HK-2 (cell line): ENCODE data around the gene FRMD1.

Source experiments
- DNase-seq: peaks from one replicate; pipeline ENCODE4 v3.0.0-alpha.2; 2018; ENCODE audit not compliant: unreplicated experiment

The FRMD1 gene

DNA sequence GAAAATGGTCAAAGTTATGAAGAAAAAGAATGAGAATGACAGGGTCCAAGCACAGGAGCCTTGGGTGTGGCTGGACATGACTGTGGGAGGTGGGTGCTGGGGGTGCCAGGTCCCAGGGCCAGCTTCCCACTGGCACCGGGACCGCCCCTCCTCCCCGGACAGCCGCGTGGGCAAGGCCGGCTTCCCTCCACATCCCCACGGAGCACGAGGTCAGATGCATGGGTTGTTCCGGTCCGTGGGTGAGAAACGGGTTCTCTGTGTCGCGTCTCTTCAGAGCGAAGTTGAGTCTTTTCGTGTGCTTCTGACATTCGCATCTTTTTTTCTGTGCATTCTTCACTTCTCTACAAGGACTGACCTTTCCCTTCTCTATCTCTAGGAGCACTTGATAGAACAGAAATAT lies 51.5 kb downstream of the FRMD1 start:
- DNase-seq, result no peak

DNA sequence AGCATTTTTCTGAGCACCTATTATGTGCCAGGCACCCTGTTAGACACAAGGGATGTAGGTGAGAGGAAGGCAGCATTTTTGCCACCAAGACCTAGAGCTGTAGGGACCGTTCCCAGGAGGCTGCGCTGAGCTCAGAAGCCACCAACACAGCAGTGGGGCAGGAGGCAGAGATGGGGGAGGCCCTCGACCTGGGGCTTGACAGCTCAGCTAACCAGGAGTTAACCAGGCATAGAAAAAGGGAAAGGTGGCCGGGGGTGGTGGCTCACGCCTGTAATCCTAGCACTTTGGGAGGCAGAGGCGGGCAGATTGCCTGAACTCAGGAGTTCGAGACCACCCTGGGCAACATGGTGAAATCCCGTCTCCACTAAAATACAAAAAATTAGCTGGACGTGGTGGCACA lies 52.1 kb downstream of the FRMD1 start:
- no peak for DNase-seq

DNA sequence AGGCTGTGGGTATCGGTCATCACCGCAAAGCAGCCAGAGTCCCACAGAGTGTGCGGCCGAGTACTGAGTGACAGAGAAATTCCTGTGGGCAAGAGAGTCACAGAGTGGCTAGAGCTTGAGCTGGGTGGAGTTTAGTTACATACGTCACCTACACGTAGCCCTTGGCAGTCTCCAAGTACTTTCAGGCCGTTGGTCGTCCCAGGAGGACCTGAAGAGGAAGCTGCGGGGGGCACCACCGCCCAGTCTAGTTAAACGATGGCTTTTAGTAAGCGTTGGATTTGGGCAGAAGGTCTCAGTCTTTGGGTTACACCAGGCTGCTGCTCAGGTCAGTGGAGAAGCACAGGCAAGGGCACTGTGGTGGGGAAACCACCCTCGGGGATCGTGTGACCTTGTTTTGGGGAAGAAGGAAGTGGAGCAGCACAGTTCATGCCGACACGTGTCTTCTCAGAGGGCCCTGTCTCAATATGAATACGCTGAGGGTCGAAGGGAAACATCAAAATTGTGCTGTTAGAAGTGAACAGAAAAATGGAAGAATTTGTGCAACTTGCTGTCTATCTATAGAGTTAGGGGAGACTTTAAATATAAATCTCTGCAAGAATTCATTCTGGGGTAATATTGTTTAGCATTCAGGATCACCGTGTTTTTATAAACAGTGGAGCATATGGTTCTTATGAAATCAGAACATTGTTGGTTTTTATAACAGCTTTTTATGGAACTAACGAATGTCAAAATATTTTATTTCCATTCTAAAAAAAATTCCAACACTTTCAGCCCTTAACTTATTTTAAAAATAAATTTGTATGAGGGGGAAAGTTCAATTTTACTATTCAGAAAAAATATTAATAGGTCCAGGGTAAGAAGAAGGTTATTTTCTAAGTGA lies 52.9 kb downstream of the FRMD1 start:
- no peak for DNase-seq

DNA sequence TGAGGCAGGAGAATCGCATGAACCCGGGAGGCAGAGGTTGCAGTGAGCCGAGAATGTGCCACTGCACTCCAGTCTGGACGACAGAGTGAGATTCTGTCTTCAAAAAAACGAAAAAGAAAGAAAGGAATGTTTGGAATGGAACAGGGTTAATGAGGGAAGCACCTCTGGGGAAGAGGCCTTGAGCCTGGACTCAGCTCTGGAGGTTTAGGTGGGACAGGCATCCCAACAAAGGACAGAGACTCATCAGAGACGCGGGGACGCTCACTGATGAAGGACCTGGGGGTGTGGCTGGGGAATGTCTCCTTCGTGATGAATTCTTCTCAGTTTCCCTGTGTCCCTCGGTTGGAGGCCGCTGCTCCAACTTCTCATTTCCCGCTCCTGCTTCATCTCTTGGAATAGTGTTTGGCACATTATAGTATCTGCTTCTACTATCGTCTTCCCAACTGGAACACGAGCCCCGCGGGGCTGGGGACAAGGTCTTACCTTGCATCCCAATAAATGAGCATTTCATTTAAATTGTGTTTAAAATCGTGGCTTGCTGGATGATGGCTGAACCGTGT lies 54.0 kb downstream of the FRMD1 start:
- no peak for DNase-seq

DNA sequence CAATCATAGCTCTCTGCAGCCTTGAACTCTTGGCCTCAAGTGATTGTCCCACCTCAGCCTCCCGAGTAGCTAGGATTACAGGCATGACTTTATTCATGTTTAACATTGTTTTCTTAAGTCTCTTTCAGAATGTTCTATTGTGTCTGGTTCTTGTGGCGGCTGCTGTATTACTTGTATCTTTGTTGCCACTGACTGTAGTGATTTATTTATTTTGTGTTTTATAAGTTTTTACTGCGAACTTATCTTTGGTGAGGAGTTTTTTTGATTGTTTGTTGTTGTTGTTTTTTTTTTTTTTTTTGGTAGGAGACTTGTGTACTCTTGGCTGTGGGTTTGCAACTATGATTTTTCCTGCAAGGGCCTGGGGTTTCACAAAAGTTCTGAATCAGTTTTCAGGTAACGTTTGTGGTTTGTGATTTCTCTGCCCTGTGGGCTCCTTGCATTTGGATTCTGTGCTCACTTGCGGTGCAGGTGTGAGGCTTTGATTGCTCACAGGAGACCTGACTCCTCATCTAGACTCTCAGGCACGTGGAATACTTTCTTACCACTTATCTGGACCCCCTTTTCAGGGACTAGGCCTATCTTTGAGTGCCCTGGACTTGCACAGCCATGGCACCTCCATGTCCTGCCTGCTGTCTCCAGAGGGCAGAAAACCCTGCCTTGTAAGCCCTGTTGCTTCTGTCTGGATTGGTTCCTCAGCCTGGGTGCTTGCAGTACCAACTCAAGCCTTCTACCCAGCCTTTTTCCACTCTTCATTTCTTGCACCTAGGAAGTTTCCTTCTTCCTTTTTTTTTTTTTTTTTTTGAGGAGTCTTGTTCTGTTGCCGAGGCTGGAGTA lies 56.3 kb downstream of the FRMD1 start:
- no peak for DNase-seq

DNA sequence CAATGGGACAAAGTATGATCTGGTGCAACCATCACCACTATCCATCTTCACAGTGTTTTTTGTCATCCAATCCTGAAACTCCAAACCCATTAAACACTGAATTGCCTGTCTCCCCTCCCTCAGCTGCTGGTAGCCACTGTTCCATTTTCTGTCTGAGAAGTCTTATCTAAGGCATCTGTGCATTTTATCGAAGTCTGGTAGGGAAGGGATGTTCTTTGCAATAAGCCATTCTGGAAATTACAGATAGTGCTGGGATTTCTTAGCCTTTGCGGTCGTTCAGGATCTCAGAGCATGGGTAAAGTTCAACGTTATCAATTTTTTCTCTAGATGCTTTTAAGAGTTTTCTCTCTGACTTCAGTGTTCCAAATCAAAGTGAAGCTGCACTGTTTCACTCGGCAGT lies 57.4 kb downstream of the FRMD1 start:
- DNase-seq, result no peak

DNA sequence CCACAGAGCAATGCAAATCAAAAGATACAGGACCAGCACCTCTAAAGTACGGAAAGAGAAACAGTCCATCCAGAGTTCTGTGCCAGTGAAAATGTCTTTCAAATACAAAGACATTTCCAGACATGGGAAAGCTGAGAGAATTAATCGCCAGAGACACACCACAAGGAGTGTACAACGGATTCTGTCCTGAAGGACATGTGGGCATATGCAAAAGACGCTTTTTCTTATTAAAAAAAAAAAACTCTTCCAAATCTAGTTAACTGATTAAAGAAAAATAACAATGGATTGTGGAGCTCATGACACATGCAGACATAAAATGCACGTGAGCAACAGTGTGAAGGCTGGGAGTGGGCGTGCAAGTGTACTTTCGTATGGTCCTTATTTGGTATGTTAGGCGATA lies 58.8 kb downstream of the FRMD1 start:
- DNase-seq, result no peak

DNA sequence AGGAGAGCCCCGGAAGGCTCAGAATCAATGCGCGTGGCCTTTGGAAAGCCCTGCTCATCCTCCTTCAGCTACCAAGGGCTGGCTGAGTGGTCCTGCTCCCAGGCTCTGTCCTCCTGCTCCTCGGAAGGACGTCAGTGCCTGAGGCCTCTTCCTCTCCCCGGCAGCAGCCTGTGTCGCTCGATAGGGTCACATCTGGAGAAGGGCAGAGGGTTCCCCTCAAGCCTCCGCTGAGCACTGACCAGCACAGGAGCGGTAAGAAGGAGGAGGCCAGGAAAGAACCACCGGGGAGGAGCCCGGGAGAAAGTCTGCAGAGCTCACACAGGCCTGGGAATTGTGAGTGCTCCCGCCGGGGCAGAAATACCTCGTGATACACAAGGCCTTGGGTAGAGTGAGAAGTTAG lies 60.3 kb downstream of the FRMD1 start:
- no peak for DNase-seq

DNA sequence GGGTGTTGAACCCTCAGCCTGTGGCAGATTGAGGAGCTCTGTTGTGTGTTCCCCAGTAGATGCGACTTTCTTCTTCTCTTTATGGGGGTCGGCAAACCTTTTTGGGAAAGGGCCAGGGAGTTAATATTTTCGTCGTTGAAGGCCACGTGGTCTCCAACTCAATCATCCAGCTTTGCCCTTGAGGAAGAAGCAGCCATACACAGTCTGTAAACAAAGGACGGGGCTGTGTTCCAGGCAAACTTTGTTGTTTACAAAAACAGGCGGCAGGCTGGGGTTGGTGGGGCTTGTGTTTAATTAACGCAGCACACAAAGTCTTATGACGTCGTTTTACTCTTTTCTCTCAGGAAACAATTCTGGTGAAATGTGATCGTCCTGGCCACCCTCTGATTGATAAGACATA lies 61.4 kb downstream of the FRMD1 start:
- DNase-seq, result no peak

DNA sequence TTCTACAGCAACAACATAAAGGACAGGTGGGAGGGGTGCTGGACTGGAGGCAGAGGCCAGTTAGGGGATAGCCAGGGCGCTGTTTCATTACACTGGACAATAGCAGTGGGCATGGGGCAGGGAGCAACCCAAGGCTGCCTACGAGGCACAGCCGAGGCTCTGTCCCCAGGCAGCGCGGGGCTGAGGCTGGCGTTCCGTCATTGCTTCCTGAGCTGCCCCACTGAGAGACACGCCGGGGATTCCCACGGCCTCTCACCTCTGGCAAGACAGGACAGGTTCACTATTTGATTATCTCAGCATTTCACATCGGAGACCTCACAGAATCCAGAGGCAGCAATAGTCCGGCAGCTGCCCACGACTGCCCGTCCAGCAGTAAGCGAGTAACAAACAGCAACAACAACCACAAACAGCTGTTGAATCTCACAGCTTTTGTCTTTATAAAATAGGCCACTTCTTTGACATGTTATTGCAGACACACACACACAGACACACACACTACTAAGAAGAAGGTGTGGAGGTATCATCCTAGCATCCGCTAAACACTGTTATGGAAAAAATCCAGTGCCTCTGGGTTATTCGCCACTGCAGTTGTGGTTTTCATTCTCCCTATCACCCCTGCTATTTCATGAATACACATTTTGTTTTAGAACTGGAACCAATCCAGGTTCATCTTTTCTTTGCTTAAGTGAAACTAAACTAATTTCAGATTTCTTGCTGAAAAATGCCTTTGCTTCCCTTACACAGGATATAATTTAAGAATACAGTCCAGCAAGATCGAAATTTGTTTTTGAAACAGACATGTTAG lies 62.1 kb downstream of the FRMD1 start:
- no peak for DNase-seq

DNA sequence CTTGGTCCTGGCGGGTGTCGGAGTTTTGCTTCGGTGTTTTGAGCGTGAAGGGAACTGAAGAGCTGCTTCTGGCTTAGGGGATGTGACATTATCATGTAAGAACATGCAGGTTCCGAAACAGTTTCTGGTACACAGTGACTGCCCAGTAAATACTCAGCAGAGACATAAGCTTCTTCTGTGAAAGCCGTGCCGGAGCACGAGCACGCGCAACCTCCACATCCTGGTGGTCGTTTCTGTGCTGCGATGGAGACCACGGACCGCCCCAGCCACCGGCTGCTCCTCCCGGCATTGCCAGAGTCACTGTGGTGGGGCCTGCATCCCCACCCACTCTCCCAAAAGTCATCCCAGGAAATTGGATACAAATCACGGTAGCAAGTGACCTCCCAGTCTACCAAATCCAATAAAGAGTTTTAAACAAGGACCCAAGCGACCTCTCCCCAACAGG lies 62.8 kb downstream of the FRMD1 start:
- no peak for DNase-seq

DNA sequence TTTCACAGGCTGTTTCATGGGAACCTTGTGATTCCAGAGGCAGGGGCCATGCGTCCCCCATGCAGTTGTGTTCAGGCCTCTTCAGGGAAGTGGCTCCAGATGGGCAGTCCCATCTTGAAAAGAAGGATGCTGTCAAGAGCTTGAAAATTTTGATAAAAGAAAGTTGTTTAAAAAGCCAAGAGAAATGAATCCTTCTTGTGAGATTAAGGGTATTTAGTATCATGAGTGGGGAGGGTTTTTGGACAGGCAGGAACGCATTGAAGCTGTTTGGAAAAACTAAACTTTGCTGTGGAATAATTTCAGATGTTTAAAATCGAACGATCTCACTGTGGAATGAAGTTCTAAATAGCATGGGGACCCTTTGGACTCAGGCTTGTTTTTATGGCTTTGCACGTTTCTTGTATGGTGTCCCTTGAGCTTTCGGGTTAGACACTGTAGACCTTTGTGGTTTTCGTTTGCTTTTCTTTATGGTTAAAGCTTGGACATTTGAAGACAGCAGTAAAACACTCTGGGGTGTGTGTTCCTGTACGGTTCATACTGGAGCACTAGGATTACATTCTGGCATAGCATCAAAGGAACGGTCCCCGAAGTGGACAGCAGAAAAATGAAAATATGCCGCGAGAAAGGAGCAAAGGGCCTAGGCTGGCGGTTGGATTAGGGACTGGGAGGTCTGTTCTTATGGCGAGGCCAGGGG lies 63.4 kb downstream of the FRMD1 start:
- no peak for DNase-seq

DNA sequence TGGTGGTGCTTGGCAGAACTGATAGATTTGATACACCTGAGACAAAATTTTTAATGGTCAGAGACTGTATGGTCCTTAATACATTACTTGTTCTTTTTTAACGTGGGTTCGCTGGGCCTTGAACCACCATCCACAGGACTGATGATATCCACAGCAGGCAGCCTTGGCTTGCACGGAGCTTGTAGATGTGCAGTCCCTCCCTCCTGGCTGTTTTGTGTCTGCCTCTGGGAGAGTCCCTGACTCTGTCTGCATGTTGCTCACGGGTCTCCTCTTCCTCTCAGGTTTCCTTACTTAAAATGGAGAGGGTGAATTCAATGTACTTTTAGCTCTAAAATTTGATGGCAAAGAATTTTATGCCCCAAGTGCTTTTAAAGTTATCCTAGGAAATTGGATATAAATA lies 64.0 kb downstream of the FRMD1 start:
- no peak for DNase-seq

DNA sequence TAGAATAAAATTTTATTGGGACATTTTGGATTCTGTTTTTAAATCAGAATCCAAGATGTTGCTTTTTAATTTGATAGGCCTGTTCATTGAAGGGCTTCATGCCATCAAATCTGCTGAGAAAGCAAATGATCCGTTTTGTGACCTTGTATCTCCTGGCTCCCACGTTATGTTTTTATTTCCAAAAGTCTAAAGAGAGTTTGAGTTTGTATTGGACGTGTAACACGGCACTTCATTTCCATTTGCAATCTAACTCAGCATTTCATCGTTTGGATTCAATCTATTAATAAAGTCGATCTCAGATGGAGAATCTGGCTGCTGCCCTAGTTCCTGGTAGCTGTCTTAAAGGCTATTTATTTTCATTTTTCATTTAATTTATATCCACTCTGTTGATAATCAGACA lies 64.6 kb downstream of the FRMD1 start:
- DNase-seq, result no peak

DNA sequence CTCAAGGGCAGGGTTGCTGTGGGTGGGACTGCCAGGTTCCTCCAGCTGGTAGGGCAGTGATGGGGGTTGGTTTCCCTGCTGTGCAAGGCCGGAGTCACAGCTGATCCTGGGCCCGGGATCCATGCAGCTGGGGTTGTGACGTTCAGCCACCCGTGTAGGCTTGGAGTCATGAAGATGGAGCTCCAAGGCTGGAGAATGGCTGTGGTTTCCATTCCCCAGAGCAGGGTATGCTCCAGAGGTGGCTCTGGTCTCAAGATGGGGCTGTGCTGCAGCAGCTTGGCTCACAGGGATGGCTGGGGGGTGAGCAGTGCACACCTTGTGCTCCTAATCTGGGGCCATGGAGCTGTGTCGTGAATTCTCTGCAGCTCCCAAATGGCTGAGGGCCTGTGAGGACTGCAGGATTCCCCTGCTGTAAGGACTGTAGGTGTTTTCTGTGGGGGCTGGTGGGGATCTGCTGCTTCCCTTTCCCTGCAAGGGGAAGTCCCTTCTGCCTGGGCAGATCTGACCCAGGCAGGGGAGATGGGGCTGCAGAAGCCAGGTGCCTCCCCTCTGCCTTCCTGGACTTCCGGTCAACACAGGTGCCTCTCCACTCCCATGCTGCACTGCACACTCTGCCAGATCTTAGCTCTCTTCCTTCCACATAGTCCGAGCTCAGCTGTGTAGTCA lies 65.6 kb downstream of the FRMD1 start:
- no peak for DNase-seq

DNA sequence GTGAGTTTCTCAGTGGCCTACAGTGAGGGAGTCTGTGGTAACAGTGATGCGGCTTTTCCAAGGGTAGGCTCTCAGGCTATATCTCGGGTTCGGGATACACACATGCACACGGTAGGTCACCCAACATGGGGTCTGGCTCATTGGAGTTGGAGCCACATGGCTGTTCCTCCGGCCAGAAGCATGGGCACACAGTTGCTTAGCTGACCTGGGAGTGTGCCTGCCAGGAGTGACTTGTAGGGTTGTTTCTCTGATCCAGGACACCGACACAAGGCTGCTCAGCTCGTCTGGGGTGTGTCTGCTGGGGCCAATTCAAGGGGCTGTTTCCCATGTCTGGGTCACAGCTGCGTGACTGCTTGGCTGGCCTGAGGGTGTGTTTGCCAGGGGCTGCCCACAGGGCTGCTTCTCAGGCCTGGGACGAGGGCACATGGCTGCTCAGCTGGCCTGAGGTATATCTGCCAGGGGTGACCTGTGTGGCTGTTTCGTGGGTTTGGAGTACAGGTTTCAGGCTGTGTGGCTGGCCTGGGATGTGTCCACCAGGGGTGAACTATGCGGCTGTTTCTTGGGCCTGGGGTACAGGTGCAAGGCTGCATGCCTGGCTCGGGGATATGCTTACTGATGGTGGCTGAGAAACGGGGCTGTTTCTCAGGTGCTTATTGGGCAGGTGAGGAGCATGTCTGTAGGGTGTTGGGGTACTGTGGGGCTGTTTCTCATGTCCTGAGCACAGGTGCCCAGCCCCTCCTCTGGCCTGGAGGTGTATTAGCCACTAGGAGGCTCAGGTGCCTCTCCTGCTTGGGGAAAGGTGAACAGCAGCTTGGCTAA lies 66.4 kb downstream of the FRMD1 start:
- no peak for DNase-seq

DNA sequence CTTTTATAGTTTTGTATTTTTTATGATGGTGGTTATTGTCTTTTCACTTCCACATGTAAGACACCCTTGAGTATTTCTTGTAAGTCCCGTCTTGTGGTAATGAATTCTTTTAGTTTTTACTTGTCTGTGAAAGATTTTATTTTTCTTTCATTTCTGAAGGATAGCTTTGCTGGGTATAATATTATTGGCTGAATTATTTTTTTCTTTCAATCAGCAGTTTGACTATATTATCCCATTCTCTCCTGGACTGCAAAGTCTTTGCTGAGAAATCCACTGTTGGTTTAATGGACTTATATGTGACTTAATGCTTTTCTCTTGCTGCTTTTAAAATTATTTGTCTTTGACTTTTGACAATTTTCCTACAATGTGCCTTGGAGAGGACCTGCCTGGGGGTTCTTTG lies 67.7 kb downstream of the FRMD1 start:
- DNase-seq, result no peak

DNA sequence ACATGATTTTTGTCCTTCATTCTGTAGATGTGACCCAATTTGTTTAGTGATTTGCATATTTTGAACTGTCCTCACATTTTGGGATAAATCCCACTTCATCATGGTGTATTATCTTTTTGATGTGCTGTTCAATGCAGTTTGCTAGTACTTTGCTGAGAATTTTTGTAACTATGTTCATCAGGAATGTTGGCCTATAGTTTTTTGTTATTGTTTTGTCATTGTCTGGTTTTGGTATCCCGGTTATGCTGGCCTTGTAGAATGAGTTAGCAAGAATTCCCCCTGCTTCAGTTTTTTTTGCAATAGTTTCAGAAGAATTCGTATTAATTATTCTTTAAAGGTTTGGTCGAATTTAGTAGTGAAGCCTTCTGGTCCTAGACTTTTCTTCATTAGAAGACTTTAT lies 69.7 kb downstream of the FRMD1 start:
- DNase-seq, result no peak

DNA sequence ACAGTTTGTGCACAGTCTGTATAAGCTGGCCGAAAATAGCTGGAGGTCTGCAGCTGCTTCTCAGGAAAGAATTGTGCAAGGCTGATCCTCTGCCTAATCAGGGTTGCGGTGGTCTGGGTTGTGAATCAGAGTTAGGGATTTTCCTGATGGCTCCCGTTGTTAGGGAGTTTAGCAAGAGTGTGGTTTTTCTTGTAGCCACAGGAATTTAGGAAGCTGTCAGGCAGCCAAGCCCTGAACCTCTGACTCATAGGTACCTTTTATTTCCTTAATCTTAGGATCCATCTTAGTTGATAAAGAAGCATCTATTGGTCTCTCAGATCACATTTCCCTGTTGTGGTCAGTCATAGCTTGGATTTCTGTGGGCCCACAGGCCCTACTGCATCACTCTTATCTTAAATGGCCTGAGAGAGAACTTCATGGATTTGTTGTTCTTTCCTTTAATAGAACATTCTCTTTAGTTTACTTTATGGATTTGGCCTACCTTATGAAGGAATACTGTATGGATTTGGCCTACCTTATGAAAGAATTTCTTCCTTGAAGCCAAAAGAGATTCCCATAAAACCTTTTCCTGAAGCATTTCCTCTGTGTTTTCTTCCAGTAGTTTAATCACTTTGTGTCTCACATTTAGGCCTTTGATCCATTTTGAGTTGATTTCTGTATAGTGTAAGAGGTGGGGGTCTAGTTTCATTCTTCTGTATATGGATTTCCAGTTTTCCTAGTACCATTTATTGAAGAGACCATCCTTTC lies 71.2 kb downstream of the FRMD1 start:
- peak; percentile 85 for DNase-seq
